ENCODE measurements around the gene IPCEF1. TPM values are rescaled to one million over a fixed set of nuclear protein-coding genes. Genes with fewer than 3 reads are reported as not detected.

The IPCEF1 gene
- total and polyA plus RNA-seq, 2 of the 4 experiments (the other 2 are of a cell fraction), result under 0.01 to 0.03 TPM

GRCh38 chr6:154219250-154219649, 137.4 kb downstream of the IPCEF1 start:
- no peaks in the 10 kb centered on the region for H3K9me1 ChIP-seq (ENCODE audit: insufficient read depth, low read length)
- H2BK120ac ChIP-seq (ENCODE audit: low read depth, low read length), result no peak overlapping the region
- H3K9me3 ChIP-seq (ENCODE audit: control insufficient read depth, insufficient read depth, low read length), result no peaks in the 10 kb centered on the region
- H3K4me1 ChIP-seq (ENCODE audit: control insufficient read depth, insufficient read depth, low read length), result no peaks in the 10 kb centered on the region
- ChIA-PET POLR2A (ENCODE audit: unreplicated experiment) (no interaction called here), CTCF (no interaction called here)
- H2BK15ac ChIP-seq (ENCODE audit: low read depth, low read length), result no peak overlapping the region
- WGBS, 2 experiments (ENCODE audit: extremely low coverage in 2 of 2, insufficient read length in 1 of 2), result no CpG with 5 or more reads among the region's 6 CpGs
- no peak overlapping the region for H4K5ac ChIP-seq (ENCODE audit: low read depth, low read length)
- H3K4me3 ChIP-seq (ENCODE audit: insufficient read depth, low read depth, low read length), result no peak overlapping the region
- ATAC-seq (ENCODE audit: low read depth), result no peak
- no peak overlapping the region for H3K56ac ChIP-seq (ENCODE audit: extremely low read depth, insufficient read depth, low read length)
- DNase-seq, result no peak
- no peak overlapping the region for H2BK5ac ChIP-seq (ENCODE audit: low read depth, low read length, poor library complexity, severe bottlenecking)
- in situ Hi-C loops (cut with MboI; ENCODE audit: low sequenced_read_pairs), result no loop called here
- dilution Hi-C loops (cut with HindIII; ENCODE audit: low sequenced_read_pairs, unreplicated experiment), result no loop called here
- no peak overlapping the region for H4K8ac ChIP-seq (ENCODE audit: low read depth in 2 of 2, low read length in 2 of 2)
- TF ChIP-seq NFE2L2 (IDR thresholded peaks at IDR 0.05; ENCODE audit: low read depth, low read length) (no peak), ELK1 (IDR thresholded peaks at IDR 0.05; ENCODE audit: borderline replicate concordance, low read depth, low read length) (no peak), POLR2A (IDR thresholded peaks at IDR 0.05; ENCODE audit: low read depth, low read length) (no peak), SMC3 (IDR thresholded peaks at IDR 0.05; ENCODE audit: low read depth, low read length) (no peak), MXI1 (IDR thresholded peaks at IDR 0.05; ENCODE audit: borderline replicate concordance, low read depth, low read length) (no peak), CTCF (conservative IDR thresholded peaks at IDR 0.05; ENCODE audit: low read depth, low read length) (no peak), RAD21 (IDR thresholded peaks at IDR 0.05; ENCODE audit: low read length) (no peak), FOS (IDR thresholded peaks at IDR 0.05; ENCODE audit: low read depth, low read length) (no peak), RCOR1 (IDR thresholded peaks at IDR 0.05; ENCODE audit: insufficient replicate concordance, low read length) (no peak), RFX5 (IDR thresholded peaks at IDR 0.05; ENCODE audit: low read depth, low read length) (no peak), CHD1 (IDR thresholded peaks at IDR 0.05; ENCODE audit: low read depth, low read length) (no peak), BHLHE40 (IDR thresholded peaks at IDR 0.05; ENCODE audit: low read depth, low read length) (no peak), CEBPB (IDR thresholded peaks at IDR 0.05; ENCODE audit: low read depth, low read length) (no peak), USF2 (IDR thresholded peaks at IDR 0.05; ENCODE audit: low read depth, low read length) (no peak)
- no peaks in the 10 kb centered on the region for H4K20me1 ChIP-seq (ENCODE audit: insufficient read depth, low read length)
- no peaks in the 10 kb centered on the region for H3K36me3 ChIP-seq (ENCODE audit: control insufficient read depth, insufficient read depth, low read length)
- peaks cover 5% of the 10 kb centered on the region; the same call in 1 of the 2 replicates for H3K27me3 ChIP-seq (ENCODE audit: control insufficient read depth, insufficient read depth, low read length)
- H3K9ac ChIP-seq (ENCODE audit: low read depth, low read length), result no peak overlapping the region
- H2AFZ ChIP-seq (replicated peaks; ENCODE audit: low read length, poor library complexity), result no peak overlapping the region
- no peak overlapping the region for H3K4ac ChIP-seq (ENCODE audit: low read depth, low read length)
- H3K4me2 ChIP-seq (ENCODE audit: low read depth, low read length), result no peak overlapping the region
- no peaks in the 10 kb centered on the region for H3K79me1 ChIP-seq (ENCODE audit: low read depth in 1 of 2, low read length in 2 of 2)
- no peak overlapping the region for H4K91ac ChIP-seq (ENCODE audit: insufficient read depth, low read depth, low read length)
- no peak overlapping the region for H3K18ac ChIP-seq (ENCODE audit: low read depth, low read length)
- H2BK20ac ChIP-seq (ENCODE audit: low read depth, low read length), result no peak overlapping the region
- no TSS peak for BruUV-seq (replicated peaks)
- no peak overlapping the region for H2AK9ac ChIP-seq (replicated peaks; ENCODE audit: low read depth, low read length, poor library complexity)
- no peak overlapping the region for H3K23ac ChIP-seq (ENCODE audit: low read depth, low read length)
- no peak overlapping the region for H3K27ac ChIP-seq (ENCODE audit: insufficient read depth, low read length)
- H3K14ac ChIP-seq (replicated peaks; ENCODE audit: low read depth, low read length), result no peak overlapping the region
- intact Hi-C loops (cut with micrococcal nuclease), result no loop called here
- H2AK5ac ChIP-seq (ENCODE audit: low read depth, low read length), result no peak overlapping the region
